HG03439 (cell line): ENCODE measurements around the gene UBE2S.

Experiments
- ATAC-seq: cut with Tn5 transposase; IDR thresholded peaks from one replicate; pipeline ENCODE4 v1.9.1; 2021; ENCODE audit warnings: mild to moderate bottlenecking, moderate library complexity; ENCODE audit not compliant: unreplicated experiment

Gene UBE2S

DNA sequence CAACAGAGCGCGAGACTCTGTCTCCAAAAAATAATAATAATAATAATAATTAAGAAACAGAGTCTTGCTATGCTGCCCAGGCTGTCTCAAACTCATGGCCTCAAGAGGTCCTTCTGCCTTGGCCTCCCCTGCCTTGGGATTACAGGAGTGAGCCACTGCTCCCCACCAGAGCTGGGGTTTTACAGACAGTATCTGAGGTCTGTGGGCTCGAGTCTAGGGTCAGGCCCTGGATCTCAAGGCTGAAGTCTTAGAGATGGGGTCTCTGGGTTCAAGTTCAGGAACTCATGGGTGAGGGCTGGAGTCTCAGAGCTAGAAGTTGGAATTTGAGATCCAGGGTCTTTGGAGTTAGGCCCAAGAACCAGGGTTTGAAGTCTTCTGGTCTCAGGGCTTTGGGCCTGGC is 40.8 kb downstream of the UBE2S start:
- ATAC-seq: no peak

DNA sequence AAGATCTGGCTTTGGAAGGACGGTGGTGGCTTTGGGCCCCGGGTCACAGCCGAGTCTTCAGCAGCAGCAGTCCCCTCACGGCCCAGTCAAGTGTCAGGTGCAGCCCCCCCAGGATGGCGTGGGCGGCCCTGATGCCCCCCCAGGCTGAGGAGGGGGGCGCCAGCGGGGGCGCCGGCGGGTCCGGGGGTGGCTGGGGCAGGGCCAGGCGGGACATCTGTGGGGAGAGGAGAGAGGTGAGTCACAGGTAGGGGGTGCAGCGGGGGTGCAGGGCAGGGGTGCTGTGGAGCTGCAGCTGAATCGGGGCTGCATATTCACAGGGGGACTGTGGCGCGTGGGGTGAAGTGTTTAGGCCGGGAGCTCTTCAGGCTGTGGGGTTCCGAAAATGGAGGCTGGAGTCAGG is 41.6 kb downstream of the UBE2S start:
- ATAC-seq: no peak

DNA sequence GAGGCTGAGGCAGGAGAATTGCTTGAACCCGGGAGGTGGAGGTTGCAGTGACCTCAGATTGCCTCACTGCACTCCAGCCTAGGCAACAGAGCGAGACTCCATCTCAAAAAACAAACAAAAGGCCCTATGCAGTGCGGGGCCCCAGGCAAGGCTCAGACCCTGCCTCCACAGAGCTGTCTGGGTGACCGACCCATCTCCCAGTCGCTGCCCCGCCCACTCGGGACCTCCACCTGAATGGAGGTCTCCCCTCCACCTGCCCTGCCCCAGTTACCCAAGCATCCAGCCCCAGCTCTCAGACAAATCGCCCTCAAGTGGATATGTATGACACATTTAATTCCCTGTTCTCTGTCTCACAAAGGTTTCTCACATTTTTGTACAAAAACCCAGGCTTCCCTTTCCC is 42.3 kb downstream of the UBE2S start:
- no peak for ATAC-seq

DNA sequence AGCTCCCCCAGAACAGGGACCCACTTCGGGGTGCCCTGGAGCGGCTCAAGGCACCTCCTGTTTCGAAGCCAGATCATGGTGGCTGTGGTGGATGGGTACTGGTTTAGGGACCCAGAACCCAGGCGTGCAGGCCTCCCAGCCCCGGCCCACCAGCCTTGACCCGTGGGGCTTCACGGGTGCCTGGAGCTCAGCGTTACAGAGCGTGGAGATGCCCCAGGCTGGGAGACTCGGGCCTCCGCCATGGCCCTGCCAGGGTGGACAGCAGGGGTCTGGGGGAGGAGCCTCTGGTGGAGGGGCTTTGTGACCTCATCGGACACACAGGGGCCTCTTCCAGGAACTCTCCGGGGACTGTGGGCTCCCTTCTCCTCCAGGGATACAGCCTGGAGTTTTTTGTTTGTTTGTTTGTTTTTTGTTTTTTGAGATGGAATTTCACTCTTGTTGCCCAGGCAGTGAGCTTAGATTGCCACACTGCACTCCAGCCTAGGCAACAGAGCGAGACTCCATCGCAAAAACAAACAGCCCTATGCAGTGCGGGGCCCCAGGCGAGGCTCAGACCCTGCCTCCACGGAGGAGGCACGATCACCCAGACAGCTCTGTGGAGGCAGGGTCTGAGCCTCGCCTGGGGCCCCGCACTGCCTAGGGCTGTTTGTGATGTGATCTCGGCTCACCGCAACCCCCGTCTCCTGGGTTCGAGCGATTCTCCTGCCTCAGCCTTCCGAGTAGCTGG is 44.4 kb downstream of the UBE2S start, which contains the start of gene GARIN5B:
GARIN5B (minus strand) TSS at position 271 of the 727 bp plus-strand sequence; CDS start at position 77, 194 bp downstream.
- no peak for ATAC-seq

DNA sequence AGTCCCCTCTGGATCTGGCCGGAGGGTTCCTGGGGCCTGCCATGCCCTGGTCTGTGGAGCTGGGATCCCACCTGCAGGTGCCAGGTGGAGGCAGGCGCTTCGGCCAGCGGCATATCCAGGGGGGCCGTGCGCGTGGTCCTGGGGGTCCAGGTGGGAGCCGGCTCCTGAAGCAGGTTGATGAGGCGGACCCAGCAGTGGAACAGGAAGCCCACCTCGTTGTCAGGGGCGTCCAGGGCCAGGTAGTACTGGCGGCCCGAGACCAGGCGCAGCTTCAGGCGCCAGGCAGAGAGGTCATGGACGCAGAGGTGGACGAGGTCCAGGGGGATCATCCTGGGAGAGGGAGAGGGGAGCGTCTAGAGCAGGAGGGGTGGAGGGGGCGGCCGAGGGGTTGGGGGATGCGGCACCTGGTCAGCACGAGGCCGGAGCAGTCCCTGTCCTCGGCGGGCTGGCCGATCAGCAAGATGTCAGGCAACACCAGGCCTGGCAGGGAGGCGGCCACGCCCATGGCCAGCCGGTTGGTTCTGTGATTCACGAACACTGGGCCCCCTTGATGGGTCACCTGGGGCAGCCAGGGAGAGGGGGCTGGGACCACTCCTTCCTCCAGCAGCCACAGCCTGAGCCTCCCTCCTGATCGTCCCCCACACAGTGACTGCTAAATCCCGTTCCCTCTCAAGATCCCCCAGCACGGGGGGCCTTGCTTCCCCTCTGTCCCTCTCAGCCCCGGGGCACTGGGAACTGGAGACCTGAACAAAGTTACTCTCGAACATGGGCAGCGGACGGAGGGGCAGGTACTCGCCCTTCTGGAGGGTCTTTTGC is 45.2 kb downstream of the UBE2S start:
- no peak for ATAC-seq

DNA sequence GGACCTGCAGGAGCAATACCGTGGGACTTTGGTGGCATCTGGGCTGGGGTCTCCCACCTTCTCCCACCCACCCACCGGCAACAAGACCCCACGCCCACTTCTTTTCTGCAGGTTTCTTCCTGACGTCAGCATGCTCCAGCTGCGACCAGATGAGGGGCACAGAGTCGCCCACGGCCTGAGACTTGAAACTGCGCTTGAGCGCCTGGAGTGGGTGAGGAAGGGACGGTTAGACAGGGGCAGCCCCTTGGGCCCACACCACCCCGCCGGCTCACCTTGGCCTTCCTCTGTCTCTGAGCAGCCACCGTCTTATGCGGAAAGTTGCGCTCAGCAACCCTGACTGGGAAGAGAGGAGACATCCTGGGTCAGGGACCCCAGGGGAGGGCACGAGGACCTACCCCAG is 46.7 kb downstream of the UBE2S start:
- no peak for ATAC-seq

DNA sequence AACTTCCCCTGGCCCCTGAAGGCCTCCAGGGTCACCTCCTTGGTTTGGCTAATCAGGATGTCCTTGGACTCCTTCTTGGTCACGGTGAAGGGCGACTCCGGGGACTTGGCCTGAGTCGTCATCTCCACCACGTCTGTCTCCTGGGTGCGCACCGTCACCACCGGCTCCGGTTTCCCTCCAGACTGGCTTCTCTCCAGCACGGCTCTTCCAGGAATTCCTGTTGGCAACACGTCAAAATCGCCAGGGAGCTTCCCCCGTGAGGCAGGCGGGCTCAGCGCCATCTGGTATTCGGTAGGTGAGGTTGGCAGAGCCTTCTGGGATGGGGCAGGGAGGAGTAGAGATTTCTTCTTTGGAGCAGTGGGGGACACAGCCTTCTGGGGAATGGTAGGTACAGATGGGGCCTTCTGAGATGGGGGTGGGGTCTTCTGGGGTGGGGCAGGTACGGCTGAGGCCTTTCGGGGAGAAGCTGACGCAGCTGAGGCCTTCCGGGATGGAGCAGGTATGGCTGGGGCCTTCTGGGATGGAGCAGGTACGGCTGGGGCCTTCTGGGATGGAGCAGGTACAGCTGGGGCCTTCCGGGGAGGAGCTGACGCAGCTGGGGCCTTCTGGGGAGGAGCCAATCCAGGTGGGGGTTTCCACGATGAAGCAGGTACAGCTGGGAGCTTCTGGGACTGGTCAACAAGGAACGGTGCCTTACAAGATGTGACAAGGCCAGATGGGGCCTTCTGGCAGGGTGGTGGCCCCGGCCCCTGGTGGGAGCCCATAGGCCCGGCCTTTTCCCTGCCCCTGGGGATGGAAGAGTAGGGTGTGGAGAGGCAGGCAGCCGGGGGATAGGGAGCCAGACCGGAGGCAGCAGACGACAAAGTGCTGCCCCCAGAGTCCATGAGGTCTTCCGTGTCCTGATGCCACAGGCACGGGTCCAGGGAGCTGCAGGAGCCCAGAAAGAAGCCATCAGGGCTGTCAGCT is 48.4 kb downstream of the UBE2S start:
- no peak for ATAC-seq

DNA sequence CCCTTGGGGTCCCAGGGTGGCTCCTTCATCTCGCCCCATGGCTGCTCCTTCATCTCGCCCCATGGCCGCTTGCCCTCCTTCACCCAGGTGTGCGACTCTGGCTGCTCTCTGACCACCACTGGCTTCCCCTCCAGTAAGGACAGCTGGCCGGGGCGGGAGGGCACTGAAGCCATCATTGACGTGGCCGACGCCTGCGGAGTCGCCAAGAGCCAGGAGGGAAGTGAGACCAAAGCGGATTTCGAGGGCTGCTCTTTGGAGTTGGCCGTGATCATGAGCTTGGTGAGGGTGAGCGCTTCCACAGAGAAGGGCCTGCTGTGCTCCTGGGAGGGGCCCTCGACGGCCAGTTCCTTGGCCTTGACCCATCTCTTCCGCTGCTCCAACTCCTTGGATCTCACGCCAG is 49.1 kb downstream of the UBE2S start:
- no peak for ATAC-seq

DNA sequence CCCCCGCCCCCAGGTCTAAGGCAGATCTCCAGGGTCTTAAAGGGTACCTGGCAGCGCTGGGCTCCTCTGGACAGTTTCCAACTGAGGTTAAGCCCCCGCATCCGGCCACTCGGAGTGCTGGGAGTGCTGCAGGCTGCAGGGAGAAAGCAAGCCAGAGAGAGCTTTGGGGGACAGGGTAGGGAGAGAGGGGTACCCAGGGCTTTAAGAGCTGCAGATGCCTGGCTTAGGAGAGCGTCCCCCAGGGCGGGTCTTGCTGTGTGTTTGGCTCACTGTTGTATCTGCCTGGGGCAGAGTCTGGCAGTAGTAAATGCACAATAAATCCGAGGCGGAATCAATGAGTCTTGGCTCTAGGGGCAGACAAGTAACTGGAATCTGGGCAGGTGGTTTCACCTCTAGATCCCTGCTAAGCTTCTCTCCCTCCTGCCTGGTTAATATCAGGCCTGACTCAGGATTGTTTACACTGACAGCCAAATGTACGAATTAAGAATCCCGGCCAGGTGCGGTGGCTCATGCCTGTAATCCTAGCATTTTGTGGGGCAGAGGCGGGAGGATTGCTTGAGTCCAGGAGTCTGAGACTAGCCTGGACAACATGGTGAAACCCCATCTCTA is 52.3 kb downstream of the UBE2S start:
- no peak for ATAC-seq

DNA sequence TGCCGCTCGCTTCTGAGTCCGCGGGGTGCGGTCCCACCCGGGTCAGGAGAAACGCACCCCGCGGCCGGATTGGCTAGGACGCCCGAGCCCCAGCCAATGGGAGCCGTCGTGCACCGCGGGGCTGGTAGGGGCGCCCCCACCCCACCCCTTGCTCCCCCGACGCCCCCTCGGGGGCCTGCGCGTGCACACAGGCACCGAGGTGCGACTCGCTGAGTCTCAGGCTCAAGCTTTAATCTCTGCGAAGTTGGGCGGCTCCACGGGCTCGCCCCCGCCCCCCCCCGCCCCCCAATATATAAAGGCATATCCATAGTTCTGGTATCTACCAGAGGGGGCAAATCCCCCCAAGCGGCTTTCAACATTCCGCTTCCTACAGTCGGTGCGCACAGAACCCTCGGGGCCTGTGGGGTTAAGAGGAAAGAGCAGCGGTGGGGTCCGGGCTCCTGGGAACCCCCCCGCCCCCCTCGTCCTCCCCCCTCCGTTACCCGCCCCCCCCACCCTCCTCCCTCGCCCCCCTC is 52.8 kb downstream of the UBE2S start, which contains the start of gene COX6B2:
COX6B2 (minus strand) TSS at position 22 of the 515 bp plus-strand sequence. CDS start 198 bp downstream, outside the sequence.
- ATAC-seq: no peak

DNA sequence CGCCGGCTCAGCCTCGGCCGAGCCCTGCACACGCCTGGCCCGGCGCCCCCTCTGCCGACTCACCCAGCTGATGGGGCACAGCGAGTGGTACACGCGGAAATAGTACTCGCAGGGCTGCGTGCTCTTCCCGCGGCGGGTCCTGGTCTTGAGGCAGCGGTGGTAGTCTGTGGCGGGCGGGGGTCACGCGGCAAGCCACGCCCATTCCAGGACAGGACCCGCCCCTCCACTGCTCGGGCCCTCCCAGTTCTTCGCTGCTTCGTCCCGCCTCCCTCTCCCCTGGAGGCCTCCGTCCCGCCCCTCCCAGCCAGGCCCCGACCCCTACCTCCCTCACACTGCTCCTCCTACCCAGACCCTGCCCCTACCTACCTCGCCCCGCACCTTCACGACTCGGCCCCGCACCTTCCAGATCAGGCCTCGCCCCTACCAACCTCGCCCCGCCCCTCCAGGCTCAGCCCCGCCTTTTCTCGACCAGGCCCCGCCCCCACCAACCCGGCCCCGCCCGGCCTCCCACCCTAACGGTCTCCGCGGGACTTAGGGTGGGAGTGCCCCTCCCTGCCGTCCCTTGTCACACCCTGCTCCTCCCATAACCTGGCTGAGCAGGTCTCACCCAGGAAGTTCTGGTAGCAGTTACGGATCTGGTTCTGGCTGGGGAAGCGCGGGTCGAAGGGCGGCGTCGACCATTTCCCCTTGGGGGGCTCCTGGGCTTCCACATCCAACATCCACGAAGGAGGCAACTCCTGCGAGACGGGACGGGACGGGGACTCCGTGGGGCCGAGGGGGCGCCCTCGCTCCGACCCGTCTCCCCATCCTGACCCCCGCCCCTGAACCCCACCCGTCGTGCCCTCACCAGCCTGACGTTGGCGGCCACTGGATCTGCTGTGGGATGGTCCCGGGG is 53.5 kb downstream of the UBE2S start:
- ATAC-seq: no peak

DNA sequence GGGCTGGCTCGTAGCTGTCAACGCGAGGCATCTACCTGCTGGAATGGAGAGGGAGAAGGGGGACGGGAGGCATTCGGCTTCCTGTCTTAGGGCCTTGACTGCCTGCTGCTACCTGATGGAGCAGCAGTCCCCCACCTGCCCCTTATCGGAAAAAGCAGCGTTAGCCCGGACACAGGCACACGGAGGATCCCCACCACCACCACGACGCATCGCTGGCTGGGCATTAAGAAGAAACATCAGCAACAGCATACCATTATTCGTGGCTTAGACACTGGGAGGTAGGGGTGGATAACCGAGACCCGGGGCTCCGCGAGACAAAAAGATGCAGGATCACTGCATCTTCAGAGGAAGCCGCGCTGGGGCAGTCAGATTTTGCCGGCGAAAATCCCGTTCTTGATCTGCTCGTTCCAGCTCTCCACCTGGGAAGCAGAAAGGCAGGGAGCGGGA is 54.2 kb downstream of the UBE2S start:
- no peak for ATAC-seq

DNA sequence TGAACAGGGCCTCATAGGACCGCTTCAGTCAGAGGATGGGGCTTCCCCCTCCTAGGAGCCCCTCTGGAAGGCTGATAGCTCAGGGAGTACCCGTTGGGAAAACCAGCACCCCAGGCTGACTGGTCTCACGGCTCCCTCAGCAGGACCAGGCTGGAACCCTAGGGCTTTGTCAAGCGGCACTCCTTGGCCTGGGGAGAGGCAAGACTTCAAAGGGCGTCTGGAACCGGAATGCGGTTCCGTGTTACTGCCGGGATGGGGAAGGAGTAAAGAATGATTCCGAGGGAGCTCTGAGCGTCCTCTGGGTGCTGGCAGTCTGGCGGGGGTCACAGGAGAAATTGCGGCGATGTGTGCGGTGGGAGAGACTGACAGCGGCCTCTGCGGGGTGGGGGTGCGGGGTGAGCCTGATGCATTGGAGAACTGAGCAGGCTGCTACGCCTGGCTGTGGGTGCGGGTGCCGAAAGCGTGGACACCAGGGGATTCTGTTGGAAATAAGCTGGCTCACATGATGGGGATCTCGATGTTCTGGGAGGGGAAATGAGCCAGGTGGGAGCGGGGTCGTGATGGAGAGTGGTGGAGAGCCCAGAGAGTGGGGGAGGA is 54.9 kb downstream of the UBE2S start:
- ATAC-seq: no peak

DNA sequence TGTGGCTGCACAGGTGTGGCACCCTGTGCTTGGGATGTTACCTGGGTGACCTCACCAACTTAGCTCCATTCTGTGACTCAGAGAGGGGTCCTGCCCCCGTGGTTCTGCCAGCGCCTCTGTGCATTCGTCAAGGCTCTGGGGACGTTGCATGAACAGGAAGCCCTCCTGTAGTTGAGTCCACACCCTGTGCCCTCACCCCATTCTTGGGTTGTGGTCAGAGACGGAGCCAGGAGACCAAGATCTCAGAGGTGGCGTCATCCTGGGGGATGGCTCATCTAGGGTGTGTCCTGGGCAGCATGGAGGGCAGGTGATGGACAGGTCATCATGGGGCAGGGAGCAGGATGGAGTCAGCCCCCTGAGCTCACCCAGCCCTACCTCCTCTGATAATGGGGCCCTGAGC is 55.5 kb downstream of the UBE2S start:
- no peak for ATAC-seq

DNA sequence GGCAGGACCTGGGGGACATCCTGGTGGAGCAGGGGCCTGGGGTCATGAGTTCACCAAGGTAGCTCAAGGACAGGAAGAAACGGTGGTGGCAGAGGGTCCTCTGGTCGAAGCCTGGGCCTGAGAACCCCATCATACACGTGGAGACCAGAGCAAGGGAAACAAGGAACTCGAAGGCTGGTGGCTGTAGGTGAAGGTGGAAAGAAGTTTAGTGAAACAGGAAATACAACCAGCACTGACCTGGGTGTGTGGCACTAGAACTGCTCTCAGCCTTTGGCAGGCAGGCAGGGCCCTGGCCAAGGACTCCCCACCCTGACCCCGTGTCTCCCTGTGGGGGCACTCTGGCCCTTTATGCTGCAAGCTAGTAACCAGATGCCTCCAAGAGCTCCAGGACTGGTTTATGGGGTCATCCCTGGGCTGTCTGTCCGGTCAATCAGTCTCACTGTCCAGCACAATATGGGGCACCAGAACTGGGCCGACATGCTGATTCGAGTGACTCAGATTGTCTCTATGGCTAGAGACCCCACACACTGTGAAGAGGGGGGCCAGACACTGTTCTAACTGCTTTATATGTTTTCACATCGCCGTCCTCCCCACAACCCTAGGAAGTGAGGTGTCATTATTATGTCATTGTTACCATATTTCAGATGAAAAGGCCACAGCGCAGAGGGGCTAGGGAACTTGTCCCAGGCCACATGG is 56.8 kb downstream of the UBE2S start:
- ATAC-seq: no peak
